ENCODE results near the gene PHACTR1.

The PHACTR1 gene

GRCh38 chr6:12865117-12865516 lies 148.6 kb downstream of the PHACTR1 start:
- DNase-seq: no peak

DNA sequence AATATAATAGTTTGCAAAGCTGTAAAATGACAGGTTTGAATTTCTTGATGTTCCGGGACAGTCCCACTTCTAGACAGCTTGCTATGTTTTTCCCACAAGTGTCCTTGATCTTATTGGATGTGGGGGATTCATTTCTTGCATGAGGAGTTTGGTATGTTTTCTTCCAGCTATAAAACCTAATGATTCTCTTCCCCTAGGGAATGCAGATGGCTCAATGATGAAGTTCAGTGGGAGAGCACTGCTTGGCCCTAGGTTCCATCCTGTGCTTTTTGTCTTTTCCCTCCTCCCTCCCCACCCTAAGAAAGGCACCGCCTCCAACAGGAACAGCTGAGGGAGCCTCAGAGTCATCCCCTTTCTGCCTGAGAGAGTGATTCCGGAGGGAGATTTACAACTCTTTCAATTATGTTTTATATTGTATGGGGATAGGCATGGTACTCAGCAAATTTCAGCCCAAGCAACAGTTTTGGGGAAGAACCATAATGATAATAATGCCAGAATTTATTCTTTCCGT lies 149.2 kb downstream of the PHACTR1 start:
- no peak for DNase-seq

DNA sequence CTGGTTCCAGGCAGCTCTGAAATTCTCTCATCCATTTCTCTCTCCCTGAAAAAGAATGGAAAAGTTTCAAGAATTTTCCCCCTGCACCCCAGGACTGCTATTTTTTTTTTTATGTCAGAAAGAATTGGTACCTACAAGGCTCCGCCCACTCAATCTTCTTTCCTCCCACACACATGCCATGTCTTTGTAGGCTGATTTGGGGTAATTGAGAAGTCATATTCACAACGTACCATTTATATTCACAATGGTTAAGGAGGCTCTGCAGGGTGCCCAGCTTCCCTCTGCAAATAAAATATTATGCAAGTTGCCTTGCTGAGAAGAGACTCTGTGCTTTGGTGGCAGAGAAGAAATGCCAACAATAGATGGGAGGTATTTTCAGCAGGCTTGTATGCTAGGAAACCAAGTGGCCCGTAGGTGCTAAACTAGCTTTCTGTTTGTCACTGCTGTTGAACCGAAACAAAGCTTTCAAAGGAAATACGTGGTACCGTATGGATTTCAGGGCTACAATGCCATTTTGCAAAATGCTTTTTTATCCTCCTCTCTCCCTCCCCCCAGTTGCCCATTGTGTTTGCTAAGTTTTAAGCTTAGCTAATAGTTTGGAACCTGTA lies 150.0 kb downstream of the PHACTR1 start:
- DNase-seq: no peak

GRCh38 chr6:12869816-12870432 lies 153.4 kb downstream of the PHACTR1 start:
- no peak for DNase-seq

DNA sequence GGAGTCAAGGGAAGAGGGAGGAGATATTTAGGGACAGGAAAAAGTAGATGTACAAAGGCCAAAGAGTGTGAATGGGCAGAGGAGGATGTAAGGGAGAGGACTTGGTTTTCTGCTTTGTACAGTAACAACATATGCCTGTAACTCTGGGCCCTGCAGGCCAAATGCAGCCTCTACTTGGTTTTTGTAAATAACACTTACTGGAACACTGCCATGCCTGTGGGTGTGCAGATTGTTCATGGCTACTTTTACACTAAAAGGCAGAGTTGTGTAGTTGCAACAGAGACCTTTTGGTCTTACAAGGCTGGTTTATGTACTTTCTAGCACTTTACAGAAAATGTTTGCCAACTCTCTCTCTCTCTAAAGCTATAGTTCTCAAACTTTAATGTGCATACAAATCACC lies 157.1 kb downstream of the PHACTR1 start:
- DNase-seq: no peak

GRCh38 chr6:12875051-12875450 lies 158.5 kb downstream of the PHACTR1 start:
- DNase-seq: no peak

DNA sequence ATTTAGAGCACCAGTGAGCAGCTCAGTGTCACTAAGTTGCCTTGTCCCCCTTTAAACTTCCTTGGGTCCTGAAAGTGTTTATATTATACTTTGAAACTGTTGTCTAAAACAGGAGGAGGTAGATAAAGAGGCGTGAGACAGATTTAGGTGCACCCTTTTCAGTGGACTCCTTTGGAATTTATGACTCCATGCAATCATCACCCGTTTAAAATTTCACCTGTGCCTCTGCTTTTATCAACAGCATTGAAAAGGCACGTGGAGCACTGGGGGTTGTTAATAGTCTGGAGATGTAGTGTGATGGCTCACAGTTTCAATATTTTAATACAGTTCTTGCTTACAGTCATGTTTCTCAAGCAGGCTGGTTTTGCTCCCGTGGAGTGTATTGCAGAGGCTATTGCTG lies 162.2 kb downstream of the PHACTR1 start:
- no peak for DNase-seq

GRCh38 chr6:12882761-12883290 lies 166.3 kb downstream of the PHACTR1 start:
- DNase-seq: no peak

- DNase-seq: no peak
Measured at GRCh38 chr6:12884983-12885382, 168.4 kb downstream of the PHACTR1 start.

DNA sequence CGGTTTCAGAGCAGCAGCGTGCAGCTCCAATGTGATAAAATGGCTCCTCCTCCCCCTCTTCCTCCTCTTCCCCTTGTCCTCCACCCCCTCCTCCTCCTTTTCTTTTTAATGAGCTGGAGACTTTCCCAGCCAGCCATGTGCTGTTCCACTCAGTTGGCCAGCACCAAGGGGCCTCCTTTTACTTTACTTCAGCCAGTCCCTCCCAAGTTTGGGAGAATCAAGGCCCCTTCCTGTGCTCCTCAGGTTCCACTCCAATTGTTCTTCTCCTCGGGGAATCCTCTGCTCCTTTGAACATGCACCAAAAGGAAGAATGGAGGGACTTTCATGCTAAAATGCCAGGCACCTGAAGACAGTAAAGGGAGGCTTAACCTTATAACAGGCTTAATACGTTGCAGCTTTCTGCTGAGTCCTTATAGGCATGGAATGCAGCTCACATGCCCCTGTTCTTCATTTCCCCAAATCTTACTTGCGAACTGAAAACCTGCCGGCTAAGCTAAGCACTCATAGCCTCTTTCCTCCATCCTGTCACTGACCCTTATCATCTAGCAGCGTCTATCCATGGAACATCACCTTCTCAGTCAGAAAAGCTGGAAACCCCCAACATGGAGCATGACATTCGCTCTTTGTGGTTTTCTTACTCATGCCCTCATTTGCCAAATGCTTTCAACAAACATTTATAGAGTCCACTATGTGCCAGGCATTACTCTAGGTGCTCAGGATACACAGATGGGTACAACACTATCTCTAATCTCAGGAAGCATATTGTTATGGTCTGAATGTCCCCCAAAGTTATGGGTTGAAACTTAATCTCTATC lies 170.6 kb downstream of the PHACTR1 start:
- DNase-seq: no peak

- no peak for DNase-seq
Measured at GRCh38 chr6:12890171-12890790, 173.7 kb downstream of the PHACTR1 start.

DNA sequence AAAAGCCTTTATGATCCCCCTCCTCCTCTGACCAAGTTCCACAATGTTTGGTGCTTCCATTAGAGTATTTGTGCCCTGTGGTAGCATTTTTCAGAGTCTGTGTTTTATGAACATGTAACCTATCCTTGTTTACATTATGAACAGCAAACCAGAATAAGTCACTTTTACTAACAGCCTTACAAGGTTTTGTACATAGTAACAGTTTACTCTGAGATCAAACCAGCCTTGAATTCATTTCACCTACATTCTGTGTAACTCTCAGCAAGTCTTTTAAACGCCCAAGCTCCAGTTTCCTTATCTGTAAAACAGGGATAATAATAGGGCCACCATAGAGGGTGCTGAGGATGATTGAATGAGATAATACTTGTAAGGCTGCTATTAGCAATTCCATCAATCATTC lies 175.0 kb downstream of the PHACTR1 start:
- DNase-seq: no peak

GRCh38 chr6:12892151-12892550 lies 175.6 kb downstream of the PHACTR1 start:
- DNase-seq: no peak

GRCh38 chr6:12893036-12893435 lies 176.5 kb downstream of the PHACTR1 start:
- no peak for DNase-seq

GRCh38 chr6:12895721-12896120 lies 179.2 kb downstream of the PHACTR1 start:
- no peak for DNase-seq

DNA sequence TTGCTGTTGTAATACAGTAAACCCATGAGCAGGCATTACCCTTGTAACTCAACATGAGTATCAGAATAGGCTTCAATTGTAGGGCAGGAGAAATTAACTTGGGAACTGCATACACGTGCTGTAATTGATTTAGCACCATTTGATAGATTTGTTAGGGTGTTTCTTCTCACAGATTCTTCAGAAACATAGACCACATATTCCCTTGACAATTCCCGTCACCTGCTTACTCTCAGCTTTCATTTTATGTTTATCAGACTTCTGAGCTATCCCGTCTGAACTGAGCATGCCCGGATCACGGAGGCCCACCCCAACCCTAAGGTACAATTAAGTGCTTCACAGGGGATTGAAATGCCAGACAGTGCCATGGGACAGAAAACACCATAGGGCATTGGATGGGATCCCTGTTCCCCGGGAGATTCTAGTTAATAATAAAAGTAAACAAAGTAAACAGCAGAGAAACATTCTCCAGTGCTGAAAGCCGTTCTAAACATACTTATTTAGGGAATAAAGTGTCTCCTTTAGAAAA lies 179.7 kb downstream of the PHACTR1 start:
- DNase-seq: no peak

GRCh38 chr6:12898603-12899002 lies 182.0 kb downstream of the PHACTR1 start:
- no peak for DNase-seq

DNA sequence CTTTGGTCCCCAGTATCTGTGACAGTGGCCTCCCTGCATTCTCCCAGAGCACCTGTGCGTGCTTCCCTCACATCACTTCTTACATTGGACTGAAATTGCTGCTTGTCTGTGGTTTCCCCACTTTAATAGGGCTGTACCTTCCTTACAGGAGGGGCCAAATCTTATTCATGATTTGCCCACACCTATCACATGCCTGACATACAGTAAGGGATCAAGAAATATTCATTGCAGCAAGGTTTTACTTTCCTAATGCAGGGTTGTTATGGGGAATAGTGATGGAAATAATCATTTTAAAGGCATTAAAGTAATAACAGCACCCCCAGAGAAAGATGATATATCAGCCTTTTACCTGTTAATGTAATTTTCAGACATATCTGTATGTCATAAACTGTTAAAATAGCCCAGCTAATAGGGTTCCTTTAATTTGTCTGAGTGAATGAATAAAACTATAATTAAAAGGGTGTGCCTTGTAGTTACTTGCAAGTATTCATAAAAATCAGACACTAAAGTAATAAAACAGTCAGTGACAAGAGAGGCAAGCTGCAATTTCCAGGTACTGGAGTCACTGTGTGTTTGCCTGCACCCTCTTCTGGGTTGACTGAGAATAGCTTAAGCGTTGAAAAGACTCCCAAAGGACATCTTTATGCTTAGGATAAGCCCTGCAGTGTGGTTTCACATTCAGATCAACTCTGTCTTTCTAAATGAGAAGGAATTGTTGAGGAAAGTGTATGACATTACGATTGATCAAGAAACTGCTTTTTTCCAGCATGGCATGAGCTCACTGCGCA lies 182.7 kb downstream of the PHACTR1 start:
- no peak for DNase-seq

DNA sequence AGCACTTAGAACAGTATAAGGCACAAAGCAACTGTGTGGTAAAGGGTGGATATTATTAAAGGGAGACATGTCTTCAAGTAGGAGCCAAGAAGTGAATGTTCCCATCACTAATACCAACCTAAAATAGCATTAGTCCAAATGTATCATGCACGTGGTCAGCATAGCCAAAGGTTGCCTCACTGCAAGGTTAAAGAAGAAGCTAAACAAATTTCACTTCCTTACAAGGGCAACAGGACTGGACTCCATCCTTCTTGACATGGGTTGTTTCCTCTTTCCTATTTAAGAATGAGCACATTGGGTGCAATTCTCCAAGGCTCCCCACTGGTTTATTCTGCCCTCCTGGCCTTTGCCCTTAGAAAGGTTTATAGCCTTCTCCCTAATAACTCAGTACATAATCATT lies 186.7 kb downstream of the PHACTR1 start:
- no peak for DNase-seq

- no peak for DNase-seq
Measured at GRCh38 chr6:12909833-12910232, 193.3 kb downstream of the PHACTR1 start.

DNA sequence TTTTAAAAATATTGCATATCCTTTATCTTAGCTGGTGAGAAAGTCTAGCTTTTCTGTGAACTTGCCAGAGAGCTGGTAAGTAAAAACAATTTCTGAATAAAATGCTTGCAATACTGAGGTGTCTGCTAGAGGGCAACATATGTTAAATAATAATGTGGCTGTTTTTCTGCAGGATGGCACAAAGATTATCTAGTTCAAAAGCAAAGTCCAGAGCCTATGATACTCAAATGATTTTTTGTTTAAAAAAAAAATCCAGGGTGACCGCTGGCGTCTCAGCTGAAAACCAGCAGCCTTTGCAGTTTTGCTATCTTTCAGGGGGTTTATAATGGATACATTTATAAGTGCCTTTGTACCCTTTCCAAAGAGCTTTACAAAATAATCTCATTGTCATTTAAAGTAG lies 194.9 kb downstream of the PHACTR1 start:
- no peak for DNase-seq

DNA sequence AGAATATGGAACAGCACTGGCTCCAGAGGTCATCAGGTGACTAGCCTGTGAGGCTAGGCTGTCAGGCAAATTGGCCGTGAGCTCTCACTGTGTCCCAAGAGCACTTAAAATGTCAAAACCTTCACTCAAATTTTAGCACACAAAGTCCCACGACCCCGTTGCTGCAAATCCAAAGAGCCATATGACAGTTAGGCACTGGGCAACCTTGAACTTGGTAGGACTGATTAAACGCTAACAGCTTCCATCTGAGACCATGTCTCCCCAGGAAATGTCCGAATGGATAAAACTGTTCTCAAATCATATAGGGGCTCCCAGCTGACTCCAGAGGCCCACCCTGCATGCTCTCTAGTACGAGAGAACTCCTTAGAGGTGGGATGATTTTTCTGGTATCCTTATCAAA lies 196.6 kb downstream of the PHACTR1 start:
- DNase-seq: no peak

Measured in activated CD4-positive, alpha-beta T cell treated with anti-CD3 and anti-CD28 coated beads for 1 hour (primary cell).